ENCODE results near the gene RPL23.
"Not testable (repeated sequence)": the region's sequence is repeated elsewhere in the genome, so short reads cannot be mapped to it uniquely, and the experiment has no call there.

The RPL23 gene

GRCh38 chr17:38861399-38861843, 7.9 kb upstream of the RPL23 start:
- H3K18ac ChIP-seq (ENCODE audit: low read depth in 1 of 2, low read length in 2 of 2), result no peak overlapping the region
- no peak overlapping the region for H2BK12ac ChIP-seq (ENCODE audit: low read length in 2 of 2)

GRCh38 chr17:38857271-38857670, 3.8 kb upstream of the RPL23 start:
- Histone ChIP-seq H2BK120ac (ENCODE audit: low read depth, low read length) (no peak overlapping the region), H2AK5ac (ENCODE audit: low read length, severe bottlenecking) (no peak overlapping the region), H3K23ac (ENCODE audit: low read length in 2 of 2) (no peak overlapping the region), H3K18ac (ENCODE audit: low read depth in 1 of 2, low read length in 2 of 2) (no peak overlapping the region), H3K27me3 (ENCODE audit: control insufficient read depth in 1 of 2, insufficient read depth in 1 of 2, low read length in 2 of 2) (no peaks in the 10 kb centered on the region), H2BK5ac (ENCODE audit: low read depth, low read length, poor library complexity, severe bottlenecking) (no peak overlapping the region), H4K8ac (ENCODE audit: low read length) (no peak overlapping the region), H2BK15ac (ENCODE audit: low read depth, poor library complexity, severe bottlenecking) (no peak overlapping the region), H2BK12ac (ENCODE audit: low read length in 2 of 2) (no peak overlapping the region), H3K79me1 (replicated peaks; ENCODE audit: low read length, poor library complexity, severe bottlenecking) (no peaks in the 10 kb centered on the region), H2AFZ (ENCODE audit: low read depth, low read length) (no peak overlapping the region), H3K36me3 (ENCODE audit: control insufficient read depth in 1 of 2, insufficient read depth in 2 of 2, low read depth in 1 of 2, low read length in 2 of 2) (peaks cover 3 to 6% of the 10 kb centered on the region in 2 experiments), H3K9me3 (ENCODE audit: control insufficient read depth, low read length) (no peaks in the 10 kb centered on the region), H3K4ac (ENCODE audit: low read depth in 1 of 2, low read length in 2 of 2) (no peak overlapping the region), H3K14ac (ENCODE audit: low read length in 2 of 2) (no peak overlapping the region), H3K4me1 (ENCODE audit: control insufficient read depth, insufficient read depth, low read depth, low read length) (peaks cover 3% of the 10 kb centered on the region), H3K27ac (ENCODE audit: low read length, poor library complexity, severe bottlenecking) (no peak overlapping the region), H3K4me2 (ENCODE audit: low read length, poor library complexity, severe bottlenecking) (no peak overlapping the region), H4K91ac (ENCODE audit: low read length) (no peak overlapping the region), H3K4me3 (ENCODE audit: insufficient read depth in 1 of 2, low read depth in 1 of 2, low read length in 2 of 2) (no peak overlapping the region), H3K9ac (ENCODE audit: low read length) (no peak overlapping the region)
- DNase-seq, result no peak
- whole genome bisulfite sequencing, result 82% methylated on average over 5 of the region's 5 CpGs

More at GRCh38 chr17:38861399-38861843, 7.9 kb upstream of the RPL23 start:
- H4K8ac ChIP-seq (ENCODE audit: low read length), result no peak overlapping the region
- H4K91ac ChIP-seq (ENCODE audit: low read length), result no peak overlapping the region
- no peak overlapping the region for H2AK5ac ChIP-seq (ENCODE audit: low read length, severe bottlenecking)
- no peak overlapping the region for H2BK15ac ChIP-seq (ENCODE audit: low read depth, poor library complexity, severe bottlenecking)
- H3K9me3 ChIP-seq (ENCODE audit: control insufficient read depth, low read length), result no peaks in the 10 kb centered on the region
- H2BK120ac ChIP-seq (ENCODE audit: low read depth, low read length), result no peak overlapping the region
- H3K27ac ChIP-seq (ENCODE audit: low read length, poor library complexity, severe bottlenecking), result no peak overlapping the region
- H2BK5ac ChIP-seq (ENCODE audit: low read depth, low read length, poor library complexity, severe bottlenecking), result no peak overlapping the region
- no peak overlapping the region for H3K23ac ChIP-seq (ENCODE audit: low read length in 2 of 2)
- DNase-seq, result no peak
- no peak overlapping the region for H3K4me3 ChIP-seq (ENCODE audit: insufficient read depth in 1 of 2, low read depth in 1 of 2, low read length in 2 of 2)
- no peaks in the 10 kb centered on the region for H3K79me1 ChIP-seq (replicated peaks; ENCODE audit: low read length, poor library complexity, severe bottlenecking)
- no peaks in the 10 kb centered on the region for H3K36me3 ChIP-seq (ENCODE audit: control insufficient read depth in 1 of 2, insufficient read depth in 2 of 2, low read depth in 1 of 2, low read length in 2 of 2)
- H3K14ac ChIP-seq (ENCODE audit: low read length in 2 of 2), result no peak overlapping the region
- 93% methylated on average over 8 of the region's 8 CpGs for WGBS
- H3K4me2 ChIP-seq (ENCODE audit: low read length, poor library complexity, severe bottlenecking), result no peak overlapping the region
- no peak overlapping the region for H3K4ac ChIP-seq (ENCODE audit: low read depth in 1 of 2, low read length in 2 of 2)
- H3K27me3 ChIP-seq (ENCODE audit: control insufficient read depth in 1 of 2, insufficient read depth in 1 of 2, low read length in 2 of 2), result no peaks in the 10 kb centered on the region
- H2AFZ ChIP-seq (ENCODE audit: low read depth, low read length), result no peak overlapping the region
- no peak overlapping the region for H3K9ac ChIP-seq (ENCODE audit: low read length)
- H3K4me1 ChIP-seq (ENCODE audit: control insufficient read depth, insufficient read depth, low read depth, low read length), result peaks cover 3% of the 10 kb centered on the region

GRCh38 chr17:38855101-38855714, 1.7 kb upstream of the RPL23 start:
- H3K4ac ChIP-seq (ENCODE audit: low read depth in 1 of 2, low read length in 2 of 2); H3K27me3 ChIP-seq (ENCODE audit: control insufficient read depth in 1 of 2, insufficient read depth in 1 of 2, low read length in 2 of 2); H3K4me2 ChIP-seq (ENCODE audit: low read length, poor library complexity, severe bottlenecking); H3K79me1 ChIP-seq (replicated peaks; ENCODE audit: low read length, poor library complexity, severe bottlenecking); H2BK5ac ChIP-seq (ENCODE audit: low read depth, low read length, poor library complexity, severe bottlenecking); H3K14ac ChIP-seq (ENCODE audit: low read length in 2 of 2); H3K27ac ChIP-seq (ENCODE audit: low read length, poor library complexity, severe bottlenecking); H2AFZ ChIP-seq (ENCODE audit: low read depth, low read length); H3K9me3 ChIP-seq (ENCODE audit: control insufficient read depth, low read length); H4K91ac ChIP-seq (ENCODE audit: low read length); H3K23ac ChIP-seq (ENCODE audit: low read length in 2 of 2); H2BK15ac ChIP-seq (ENCODE audit: low read depth, poor library complexity, severe bottlenecking); H2BK120ac ChIP-seq (ENCODE audit: low read depth, low read length); H3K4me1 ChIP-seq (ENCODE audit: control insufficient read depth, insufficient read depth, low read depth, low read length); H2BK12ac ChIP-seq (ENCODE audit: low read length in 2 of 2); H3K18ac ChIP-seq (ENCODE audit: low read depth in 1 of 2, low read length in 2 of 2): not testable (repeated sequence)
- H3K9ac ChIP-seq (ENCODE audit: low read length), result peak overlapping the region; percentile 44
- DNase-seq, result peak; percentile 59
- H4K8ac ChIP-seq (ENCODE audit: low read length), result peak overlapping the region; percentile 2
- peaks cover 10 to 27% of the 10 kb centered on the region in 2 experiments for H3K36me3 ChIP-seq (ENCODE audit: control insufficient read depth in 1 of 2, insufficient read depth in 2 of 2, low read depth in 1 of 2, low read length in 2 of 2)
- WGBS, result 95% methylated on average over 28 of the region's 28 CpGs
- H3K4me3 ChIP-seq (ENCODE audit: insufficient read depth in 1 of 2, low read depth in 1 of 2, low read length in 2 of 2), result peak overlapping the region in 1 of 2 experiments; percentile 27
- peak overlapping the region; percentile 76 for H2AK5ac ChIP-seq (ENCODE audit: low read length, severe bottlenecking)

GRCh38 chr17:38852771-38853291, 690 bp downstream of the RPL23 start:
- 0% methylated on average over 17 of the region's 19 CpGs for WGBS

More at GRCh38 chr17:38852771-38853291, 690 bp downstream of the RPL23 start:
- Histone ChIP-seq H2BK12ac (ENCODE audit: low read length in 2 of 2) (no peak overlapping the region), H4K91ac (ENCODE audit: low read length) (no peak overlapping the region), H3K4me3 (ENCODE audit: insufficient read depth in 1 of 2, low read depth in 1 of 2, low read length in 2 of 2) (peak overlapping the region; percentile 61 to 96), H3K9me3 (ENCODE audit: control insufficient read depth, low read length) (no peaks in the 10 kb centered on the region), H3K36me3 (ENCODE audit: control insufficient read depth in 1 of 2, insufficient read depth in 2 of 2, low read depth in 1 of 2, low read length in 2 of 2) (peaks cover 24 to 51% of the 10 kb centered on the region in 2 experiments), H3K9ac (ENCODE audit: low read length) (peak overlapping the region; percentile 97), H2BK15ac (ENCODE audit: low read depth, poor library complexity, severe bottlenecking) (no peak overlapping the region), H2AFZ (ENCODE audit: low read depth, low read length) (no peak overlapping the region), H3K4ac (ENCODE audit: low read depth in 1 of 2, low read length in 2 of 2) (peak overlapping the region; percentile 37 to 64), H3K14ac (ENCODE audit: low read length in 2 of 2) (no peak overlapping the region), H4K8ac (ENCODE audit: low read length) (peak overlapping the region; percentile 8), H3K27me3 (ENCODE audit: control insufficient read depth in 1 of 2, insufficient read depth in 1 of 2, low read length in 2 of 2) (no peaks in the 10 kb centered on the region), H2AK5ac (ENCODE audit: low read length, severe bottlenecking) (peak overlapping the region; percentile 54), H3K18ac (ENCODE audit: low read depth in 1 of 2, low read length in 2 of 2) (peak overlapping the region; percentile 38 to 77), H3K79me1 (replicated peaks; ENCODE audit: low read length, poor library complexity, severe bottlenecking) (no peaks in the 10 kb centered on the region), H3K27ac (ENCODE audit: low read length, poor library complexity, severe bottlenecking) (peak overlapping the region; percentile 83), H2BK120ac (ENCODE audit: low read depth, low read length) (no peak overlapping the region), H3K4me2 (ENCODE audit: low read length, poor library complexity, severe bottlenecking) (peak overlapping the region; percentile 90), H3K23ac (ENCODE audit: low read length in 2 of 2) (no peak overlapping the region), H2BK5ac (ENCODE audit: low read depth, low read length, poor library complexity, severe bottlenecking) (no peak overlapping the region), H3K4me1 (ENCODE audit: control insufficient read depth, insufficient read depth, low read depth, low read length) (peaks cover 3% of the 10 kb centered on the region)
- no peak for DNase-seq
